Measurements from ENCODE around the gene STRA6. TPM values are rescaled to one million over a fixed set of nuclear protein-coding genes. Genes with fewer than 3 reads are reported as not detected.

The STRA6 gene
- polyA plus RNA-seq, 1 donor, result 22.2 TPM

- H3K27me3 ChIP-seq (ENCODE audit: control insufficient read depth, insufficient read depth, low read length), result no peaks in the 10 kb centered on the region
- H3K4me1 ChIP-seq (ENCODE audit: control insufficient read depth, insufficient read depth, low read length), result no peaks in the 10 kb centered on the region
- WGBS (ENCODE audit: insufficient coverage, low lambda C conversion rate), result no CpG with 5 or more reads among the region's 17 CpGs
- no peak overlapping the region for H3K4me3 ChIP-seq (ENCODE audit: low read length)
- no peaks in the 10 kb centered on the region for H3K9me3 ChIP-seq (ENCODE audit: control insufficient read depth, low read depth, low read length)
- no peak for DNase-seq
- no peak overlapping the region for H3K27ac ChIP-seq (ENCODE audit: low read length)
- H3K36me3 ChIP-seq (ENCODE audit: control insufficient read depth, insufficient read depth, low read length), result peaks cover 3% of the 10 kb centered on the region
Measured at GRCh38 chr15:74179983-74180880, 22.4 kb downstream of the STRA6 start.

- Histone ChIP-seq H3K4me3 (ENCODE audit: low read length) (no peak overlapping the region), H3K27ac (ENCODE audit: low read length) (no peak overlapping the region), H3K36me3 (ENCODE audit: control insufficient read depth, insufficient read depth, low read length) (peaks cover 3% of the 10 kb centered on the region), H3K4me1 (ENCODE audit: control insufficient read depth, insufficient read depth, low read length) (no peaks in the 10 kb centered on the region), H3K9me3 (ENCODE audit: control insufficient read depth, low read depth, low read length) (no peaks in the 10 kb centered on the region), H3K27me3 (ENCODE audit: control insufficient read depth, insufficient read depth, low read length) (no peaks in the 10 kb centered on the region)
- no CpG with 5 or more reads among the region's 13 CpGs for WGBS (ENCODE audit: insufficient coverage, low lambda C conversion rate)
- DNase-seq, result no peak
Measured at GRCh38 chr15:74179101-74179841, 23.3 kb downstream of the STRA6 start.

- Histone ChIP-seq H3K9me3 (ENCODE audit: control insufficient read depth, low read depth, low read length) (no peaks in the 10 kb centered on the region), H3K27me3 (ENCODE audit: control insufficient read depth, insufficient read depth, low read length) (no peaks in the 10 kb centered on the region), H3K36me3 (ENCODE audit: control insufficient read depth, insufficient read depth, low read length) (peaks cover 3% of the 10 kb centered on the region), H3K4me1 (ENCODE audit: control insufficient read depth, insufficient read depth, low read length) (no peaks in the 10 kb centered on the region), H3K27ac (ENCODE audit: low read length) (no peak overlapping the region), H3K4me3 (ENCODE audit: low read length) (no peak overlapping the region)
- no peak for DNase-seq
- 100% methylated on average over 1 of the region's 7 CpGs for WGBS (ENCODE audit: insufficient coverage, low lambda C conversion rate)
Measured at GRCh38 chr15:74178326-74179100, 24.1 kb downstream of the STRA6 start.

- peaks cover 8% of the 10 kb centered on the region for H3K4me1 ChIP-seq (ENCODE audit: control insufficient read depth, insufficient read depth, low read length)
- no peak overlapping the region for H3K27ac ChIP-seq (ENCODE audit: low read length)
- DNase-seq, result no peak
- H3K36me3 ChIP-seq (ENCODE audit: control insufficient read depth, insufficient read depth, low read length), result peaks cover 3% of the 10 kb centered on the region
- no peak overlapping the region for H3K4me3 ChIP-seq (ENCODE audit: low read length)
- no peaks in the 10 kb centered on the region for H3K27me3 ChIP-seq (ENCODE audit: control insufficient read depth, insufficient read depth, low read length)
- 100% methylated on average over 1 of the region's 10 CpGs for WGBS (ENCODE audit: insufficient coverage, low lambda C conversion rate)
- H3K9me3 ChIP-seq (ENCODE audit: control insufficient read depth, low read depth, low read length), result no peaks in the 10 kb centered on the region
Measured at GRCh38 chr15:74176262-74177214, 26.0 kb downstream of the STRA6 start.

GRCh38 chr15:74175271-74176191 is 27.1 kb downstream of the STRA6 start:
- Histone ChIP-seq H3K36me3 (ENCODE audit: control insufficient read depth, insufficient read depth, low read length) (peaks cover 3% of the 10 kb centered on the region), H3K27ac (ENCODE audit: low read length) (no peak overlapping the region), H3K9me3 (ENCODE audit: control insufficient read depth, low read depth, low read length) (no peaks in the 10 kb centered on the region), H3K4me3 (ENCODE audit: low read length) (no peak overlapping the region), H3K4me1 (ENCODE audit: control insufficient read depth, insufficient read depth, low read length) (peaks cover 8% of the 10 kb centered on the region), H3K27me3 (ENCODE audit: control insufficient read depth, insufficient read depth, low read length) (peaks cover 2% of the 10 kb centered on the region)
- no peak for DNase-seq
- WGBS (ENCODE audit: insufficient coverage, low lambda C conversion rate), result no CpG with 5 or more reads among the region's 45 CpGs

- Histone ChIP-seq H3K4me1 (ENCODE audit: control insufficient read depth, insufficient read depth, low read length) (peaks cover 8% of the 10 kb centered on the region), H3K27me3 (ENCODE audit: control insufficient read depth, insufficient read depth, low read length) (peaks cover 2% of the 10 kb centered on the region), H3K4me3 (ENCODE audit: low read length) (peak overlapping the region; percentile 13), H3K36me3 (ENCODE audit: control insufficient read depth, insufficient read depth, low read length) (peaks cover 3% of the 10 kb centered on the region), H3K9me3 (ENCODE audit: control insufficient read depth, low read depth, low read length) (no peaks in the 10 kb centered on the region), H3K27ac (ENCODE audit: low read length) (peak overlapping the region; percentile 83)
- no peak for DNase-seq
- WGBS (ENCODE audit: insufficient coverage, low lambda C conversion rate), result no CpG with 5 or more reads among the region's 14 CpGs
Measured at GRCh38 chr15:74174958-74175253, 27.7 kb downstream of the STRA6 start.

GRCh38 chr15:74174219-74174957 is 28.2 kb downstream of the STRA6 start:
- no CpG with 5 or more reads among the region's 20 CpGs for WGBS (ENCODE audit: insufficient coverage, low lambda C conversion rate)
- H3K27ac ChIP-seq (ENCODE audit: low read length), result peak overlapping the region; percentile 83
- H3K27me3 ChIP-seq (ENCODE audit: control insufficient read depth, insufficient read depth, low read length), result peaks cover 2% of the 10 kb centered on the region
- H3K9me3 ChIP-seq (ENCODE audit: control insufficient read depth, low read depth, low read length), result no peaks in the 10 kb centered on the region
- DNase-seq, result peak; percentile 33 to 42
- H3K36me3 ChIP-seq (ENCODE audit: control insufficient read depth, insufficient read depth, low read length), result peaks cover 3% of the 10 kb centered on the region
- peak overlapping the region; percentile 39 for H3K4me3 ChIP-seq (ENCODE audit: low read length)
- H3K4me1 ChIP-seq (ENCODE audit: control insufficient read depth, insufficient read depth, low read length), result peaks cover 8% of the 10 kb centered on the region

- WGBS (ENCODE audit: insufficient coverage, low lambda C conversion rate), result no CpG with 5 or more reads among the region's 20 CpGs
- Histone ChIP-seq H3K27ac (ENCODE audit: low read length) (peak within 1 kb of the TSS; percentile 83), H3K36me3 (ENCODE audit: control insufficient read depth, insufficient read depth, low read length) (peaks cover 3% of the 10 kb centered on the region), H3K4me3 (ENCODE audit: low read length) (peak within 1 kb of the TSS; percentile 39), H3K4me1 (ENCODE audit: control insufficient read depth, insufficient read depth, low read length) (peaks cover 11% of the 10 kb centered on the region), H3K9me3 (ENCODE audit: control insufficient read depth, low read depth, low read length) (no peaks in the 10 kb centered on the region), H3K27me3 (ENCODE audit: control insufficient read depth, insufficient read depth, low read length) (peaks cover 2% of the 10 kb centered on the region)
- DNase-seq, result peak in 1 of 2 donors; percentile 42
Measured at GRCh38 chr15:74173380-74174218, 29.0 kb downstream of the STRA6 start, which contains the start of gene ISLR. ISLR (plus strand) TSS chr15:74173710; CDS start chr15:74174859, 1,149 bp downstream.

All from large intestine (tissue), 3 donors.